Progenitor cell of endocrine pancreas (in vitro differentiated cells): ENCODE results near the gene INPP5D. TPM values are rescaled to one million over a fixed set of nuclear protein-coding genes. Genes with fewer than 3 reads are reported as not detected.

ENCODE experiments used
- DNase-seq: peaks from one replicate; pipeline ENCODE4 v3.0.0; 2021; ENCODE audit warnings: low spot score; ENCODE audit not compliant: unreplicated experiment
- H3K27ac Mint-ChIP-seq: 2 replicates; pipeline ENCODE4 v1.8.0; 2021; ENCODE audit warnings: mild to moderate bottlenecking, moderate library complexity, mixed read lengths
- H3K27me3 Mint-ChIP-seq: 2 replicates; pipeline ENCODE4 v1.8.0; 2021; ENCODE audit warnings: mixed read lengths
- H3K36me3 Mint-ChIP-seq: 2 replicates; pipeline ENCODE4 v1.8.0; 2022; ENCODE audit warnings: mixed read lengths; ENCODE audit not compliant: insufficient read depth
- H3K4me1 Mint-ChIP-seq: 2 replicates; pipeline ENCODE4 v1.8.0; 2021; ENCODE audit warnings: low read depth, mixed read lengths
- H3K4me3 Mint-ChIP-seq: 2 replicates; pipeline ENCODE4 v1.8.0; 2021; ENCODE audit warnings: low read depth, mild to moderate bottlenecking, moderate library complexity, mixed read lengths
- H3K9me3 Mint-ChIP-seq: 2 replicates; pipeline ENCODE4 v1.8.0; 2021; ENCODE audit warnings: low read depth, mixed read lengths
- total RNA-seq: library from RNA; stranded (reverse); gene quantifications from 2 replicates; pipeline ENCODE4 v1.2.1, GENCODE V29; 2021
- TF ChIP-seq, protein P1 (sequence below): fragments of 200-600 bp; sonication (generic); IDR thresholded peaks from one replicate; pipeline ENCODE4 v1.5.0; 2021; ENCODE audit warnings: antibody characterized with exemption, mild to moderate bottlenecking; ENCODE audit not compliant: unreplicated experiment

The INPP5D gene
- total RNA-seq, 1 donor from 2014 or later, result 5.3 TPM

DNA sequence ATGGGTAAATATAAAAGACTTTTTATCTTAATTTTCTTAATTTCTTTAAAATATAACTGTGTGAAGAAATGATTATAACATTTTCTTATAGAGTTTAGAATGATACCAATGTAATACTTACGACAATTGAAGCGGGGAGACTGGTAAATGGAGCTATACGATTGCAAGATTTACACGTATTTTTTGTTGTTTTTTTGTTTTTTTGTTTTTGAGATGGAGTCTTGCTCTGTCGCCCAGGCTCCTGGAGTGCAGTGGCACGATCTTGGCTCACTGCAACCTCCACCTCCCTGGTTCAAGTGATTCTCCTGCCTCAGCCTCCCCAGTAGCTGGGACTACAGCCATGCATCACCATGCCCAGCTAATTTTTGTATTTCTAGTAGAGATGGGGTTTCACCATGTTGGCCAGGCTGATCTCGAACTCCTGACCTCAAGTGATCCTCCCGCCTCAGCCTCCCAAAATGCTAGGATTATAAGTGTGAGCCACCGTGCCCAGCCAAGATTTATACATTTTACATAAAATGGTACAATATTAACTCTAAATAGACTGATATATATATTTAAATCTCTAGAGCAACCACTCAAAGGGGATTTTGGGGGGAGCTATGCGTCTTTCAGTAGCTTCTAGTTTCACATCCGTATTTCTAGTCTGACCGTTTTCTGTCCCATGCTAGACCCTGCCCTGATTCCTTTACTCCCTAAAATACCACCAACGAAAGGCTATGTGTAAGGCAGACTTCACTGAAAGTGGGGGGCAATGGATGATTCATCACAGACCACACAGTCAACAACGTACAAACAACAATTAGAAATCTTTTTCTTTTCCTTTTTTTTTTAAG is 163.1 kb downstream of the INPP5D start:
- TF ChIP-seq, protein P1, sequence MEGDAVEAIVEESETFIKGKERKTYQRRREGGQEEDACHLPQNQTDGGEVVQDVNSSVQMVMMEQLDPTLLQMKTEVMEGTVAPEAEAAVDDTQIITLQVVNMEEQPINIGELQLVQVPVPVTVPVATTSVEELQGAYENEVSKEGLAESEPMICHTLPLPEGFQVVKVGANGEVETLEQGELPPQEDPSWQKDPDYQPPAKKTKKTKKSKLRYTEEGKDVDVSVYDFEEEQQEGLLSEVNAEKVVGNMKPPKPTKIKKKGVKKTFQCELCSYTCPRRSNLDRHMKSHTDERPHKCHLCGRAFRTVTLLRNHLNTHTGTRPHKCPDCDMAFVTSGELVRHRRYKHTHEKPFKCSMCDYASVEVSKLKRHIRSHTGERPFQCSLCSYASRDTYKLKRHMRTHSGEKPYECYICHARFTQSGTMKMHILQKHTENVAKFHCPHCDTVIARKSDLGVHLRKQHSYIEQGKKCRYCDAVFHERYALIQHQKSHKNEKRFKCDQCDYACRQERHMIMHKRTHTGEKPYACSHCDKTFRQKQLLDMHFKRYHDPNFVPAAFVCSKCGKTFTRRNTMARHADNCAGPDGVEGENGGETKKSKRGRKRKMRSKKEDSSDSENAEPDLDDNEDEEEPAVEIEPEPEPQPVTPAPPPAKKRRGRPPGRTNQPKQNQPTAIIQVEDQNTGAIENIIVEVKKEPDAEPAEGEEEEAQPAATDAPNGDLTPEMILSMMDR, result no peak
- H3K27me3 Mint-ChIP-seq, result peaks cover 7% of the 10 kb centered on the region
- DNase-seq, result no peak
- no peak overlapping the region for H3K4me3 Mint-ChIP-seq
- H3K27ac Mint-ChIP-seq, result no peak overlapping the region
- H3K36me3 Mint-ChIP-seq, result no peaks in the 10 kb centered on the region
- peaks cover 2% of the 10 kb centered on the region for H3K4me1 Mint-ChIP-seq
- no peaks in the 10 kb centered on the region for H3K9me3 Mint-ChIP-seq

DNA sequence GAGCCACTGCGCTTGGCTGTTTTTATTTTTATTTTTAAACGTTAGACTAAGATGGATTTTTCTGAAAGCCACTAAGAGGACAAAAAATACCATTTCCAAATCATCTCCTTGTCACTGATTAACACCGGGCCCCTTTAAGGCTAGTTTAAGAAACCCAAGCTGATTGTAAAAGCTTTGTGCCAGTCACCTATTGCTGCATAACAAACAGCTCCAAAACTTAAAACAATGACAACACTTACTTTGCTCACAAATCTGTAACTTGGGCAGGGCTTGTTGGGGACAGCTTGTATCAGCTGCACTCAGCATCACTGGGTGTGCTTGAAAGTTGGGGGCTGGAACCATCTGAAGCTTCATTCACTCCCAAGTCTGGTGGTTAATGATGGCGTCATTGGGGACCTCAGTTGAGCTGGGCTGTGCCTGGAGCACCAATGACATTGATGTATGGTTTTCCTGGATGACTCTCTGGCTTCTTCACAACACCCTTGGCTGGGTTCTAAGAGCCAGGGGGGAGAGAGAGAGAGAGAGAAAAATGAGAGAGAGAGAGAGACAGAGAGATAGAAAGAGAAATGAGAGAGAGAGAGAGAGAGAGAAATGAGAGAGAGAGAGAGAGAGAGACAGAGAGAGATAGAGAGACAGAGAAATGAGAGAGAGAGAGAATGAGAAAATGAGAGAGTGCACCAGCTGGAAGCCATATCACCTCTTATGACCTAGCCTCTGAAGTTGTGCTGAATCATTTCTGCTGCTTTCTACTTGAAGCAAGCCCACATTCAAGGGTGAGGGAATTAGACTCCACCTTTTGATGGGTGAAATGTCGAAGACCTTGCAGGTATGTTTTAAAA is 165.3 kb downstream of the INPP5D start:
- Mint-ChIP-seq H3K36me3 (no peaks in the 10 kb centered on the region), H3K4me3 (no peak overlapping the region), H3K9me3 (no peaks in the 10 kb centered on the region), H3K4me1 (peaks cover 2% of the 10 kb centered on the region), H3K27ac (no peak overlapping the region), H3K27me3 (peaks cover 7% of the 10 kb centered on the region)
- DNase-seq, result no peak
- TF ChIP-seq, protein P1, result no peak

DNA sequence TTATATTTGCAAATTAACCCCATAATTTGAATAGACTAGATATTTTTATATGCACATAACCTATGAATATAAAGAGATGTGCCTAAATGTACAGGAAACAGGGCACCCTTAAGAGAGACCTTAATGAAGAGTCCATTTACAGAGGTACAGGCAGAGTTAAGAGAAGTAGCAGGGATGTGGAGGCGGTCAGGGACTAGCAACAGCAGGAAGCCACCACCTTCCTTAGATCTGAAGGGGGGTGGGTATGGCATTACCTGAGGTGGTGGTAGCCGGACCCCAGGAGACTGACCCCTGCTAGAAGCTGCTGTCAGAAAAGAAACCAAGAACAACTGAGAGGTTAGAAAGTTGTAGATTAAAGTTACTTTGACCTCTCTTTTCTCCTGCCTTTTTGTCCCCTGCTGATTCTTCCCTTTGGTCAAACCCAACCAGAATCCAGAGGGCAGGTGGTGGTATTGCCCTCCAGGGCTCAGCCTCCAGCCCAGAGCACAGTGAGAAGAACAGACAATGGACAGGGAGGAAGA is 166.4 kb downstream of the INPP5D start:
- Mint-ChIP-seq H3K27ac (no peak overlapping the region), H3K9me3 (no peaks in the 10 kb centered on the region)

DNA sequence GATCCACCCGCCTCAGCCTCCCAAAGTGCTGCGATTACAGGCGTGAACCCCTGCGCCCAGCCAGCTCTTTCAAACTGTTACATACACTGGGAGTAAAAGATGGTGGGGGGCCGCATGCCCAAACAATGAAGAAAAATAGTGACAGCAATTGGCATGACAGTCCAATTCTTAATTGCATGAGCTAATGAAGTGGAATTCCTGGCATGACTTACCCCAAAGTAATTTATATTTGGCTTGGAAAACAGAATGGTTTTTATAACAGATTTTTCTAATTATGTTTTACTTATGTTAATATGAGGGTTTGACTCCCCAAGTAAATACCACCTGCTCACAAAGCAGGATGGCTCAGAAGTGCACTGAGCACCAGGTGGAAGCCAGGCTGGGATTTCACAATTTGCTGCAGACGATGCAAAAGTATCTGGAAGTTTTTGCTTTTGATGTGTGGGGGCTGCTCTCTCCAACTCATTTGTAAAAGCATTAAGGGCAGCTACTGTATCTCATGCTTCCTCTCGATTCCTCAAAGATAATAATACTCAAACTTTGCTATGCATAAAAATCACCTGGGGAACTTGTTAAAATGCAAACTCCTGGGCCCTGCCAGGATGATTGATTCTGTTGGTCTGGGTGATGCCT is 167.3 kb downstream of the INPP5D start:
- Mint-ChIP-seq H3K9me3 (no peaks in the 10 kb centered on the region), H3K4me3 (no peak overlapping the region), H3K27me3 (peaks cover 7% of the 10 kb centered on the region), H3K36me3 (no peaks in the 10 kb centered on the region), H3K4me1 (no peaks in the 10 kb centered on the region), H3K27ac (no peak overlapping the region)
- TF ChIP-seq, protein P1, result no peak
- DNase-seq, result no peak

More for the DNA sequence above, 166.4 kb downstream of the INPP5D start:
- H3K4me3 Mint-ChIP-seq, result no peak overlapping the region
- no peak for DNase-seq
- peaks cover 2% of the 10 kb centered on the region for H3K4me1 Mint-ChIP-seq
- TF ChIP-seq, protein P1, result no peak
- H3K36me3 Mint-ChIP-seq, result no peaks in the 10 kb centered on the region
- H3K27me3 Mint-ChIP-seq, result peaks cover 7% of the 10 kb centered on the region

DNA sequence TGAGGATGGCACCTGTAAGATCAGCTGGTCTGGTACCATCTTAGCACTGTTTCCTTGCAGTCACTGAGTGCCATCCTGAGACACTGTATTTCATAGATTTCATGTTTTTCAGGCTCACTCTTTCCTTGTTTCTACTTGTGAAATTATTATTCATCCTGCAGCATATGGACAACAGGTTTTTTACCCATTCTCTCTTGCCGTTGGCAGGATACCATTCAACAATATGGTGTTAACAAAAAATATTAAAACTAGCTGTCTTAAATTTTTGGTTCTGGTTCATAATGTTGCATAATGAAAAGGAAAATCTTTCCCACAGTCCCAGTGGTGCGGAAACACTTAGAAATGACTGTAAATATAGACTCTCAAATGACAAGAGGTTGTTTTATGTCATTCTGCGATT is 168.2 kb downstream of the INPP5D start:
- no peak overlapping the region for H3K27ac Mint-ChIP-seq
- no peaks in the 10 kb centered on the region for H3K4me1 Mint-ChIP-seq
- H3K9me3 Mint-ChIP-seq, result no peaks in the 10 kb centered on the region
- no peak for DNase-seq
- peaks cover 7% of the 10 kb centered on the region for H3K27me3 Mint-ChIP-seq
- H3K4me3 Mint-ChIP-seq, result no peak overlapping the region
- TF ChIP-seq, protein P1, result no peak
- no peaks in the 10 kb centered on the region for H3K36me3 Mint-ChIP-seq
